ENCODE measurements around the gene CRISP3. TPM values are rescaled to one million over a fixed set of nuclear protein-coding genes. Genes with fewer than 3 reads are reported as not detected.

Gene CRISP3
- total and polyA plus RNA-seq, 2 of the 4 experiments (the other 2 are of a cell fraction): not detected

GRCh38 chr6:49764571-49765236 lies 20.5 kb upstream of the CRISP3 start:
- DNase-seq: no peak
- Histone ChIP-seq H2BK5ac (ENCODE audit: low read depth, low read length, poor library complexity, severe bottlenecking) (no peak overlapping the region), H4K91ac (ENCODE audit: insufficient read depth, low read depth, low read length) (no peak overlapping the region), H4K5ac (ENCODE audit: low read depth, low read length) (no peak overlapping the region), H2BK120ac (ENCODE audit: low read depth, low read length) (no peak overlapping the region), H3K9me1 (ENCODE audit: insufficient read depth, low read length) (no peaks in the 10 kb centered on the region), H3K23ac (ENCODE audit: low read depth, low read length) (no peak overlapping the region), H2AK5ac (ENCODE audit: low read depth, low read length) (no peak overlapping the region), H2AFZ (replicated peaks; ENCODE audit: low read length, poor library complexity) (no peak overlapping the region), H2BK15ac (ENCODE audit: low read depth, low read length) (no peak overlapping the region), H3K4ac (ENCODE audit: low read depth, low read length) (no peak overlapping the region), H3K56ac (ENCODE audit: extremely low read depth, insufficient read depth, low read length) (no peak overlapping the region), H3K27me3 (ENCODE audit: control insufficient read depth, insufficient read depth, low read length) (no peaks in the 10 kb centered on the region), H3K14ac (replicated peaks; ENCODE audit: low read depth, low read length) (no peak overlapping the region), H3K9ac (ENCODE audit: low read depth, low read length) (no peak overlapping the region), H3K4me2 (ENCODE audit: low read depth, low read length) (no peak overlapping the region), H2AK9ac (replicated peaks; ENCODE audit: low read depth, low read length, poor library complexity) (no peak overlapping the region), H3K4me1 (ENCODE audit: control insufficient read depth, insufficient read depth, low read length) (no peaks in the 10 kb centered on the region), H3K4me3 (ENCODE audit: insufficient read depth, low read depth, low read length) (no peak overlapping the region), H3K79me1 (ENCODE audit: low read depth in 1 of 2, low read length in 2 of 2) (no peaks in the 10 kb centered on the region), H3K9me3 (ENCODE audit: control insufficient read depth, insufficient read depth, low read length) (peaks cover 1% of the 10 kb centered on the region; the same call in 1 of the 2 replicates), H3K18ac (ENCODE audit: low read depth, low read length) (no peak overlapping the region), H4K20me1 (ENCODE audit: insufficient read depth, low read length) (no peaks in the 10 kb centered on the region), H3K36me3 (ENCODE audit: control insufficient read depth, insufficient read depth, low read length) (no peaks in the 10 kb centered on the region), H2BK20ac (ENCODE audit: low read depth, low read length) (no peak overlapping the region), H3K27ac (ENCODE audit: insufficient read depth, low read length) (no peak overlapping the region), H4K8ac (ENCODE audit: low read depth in 2 of 2, low read length in 2 of 2) (no peak overlapping the region)
- BruUV-seq (replicated peaks): no TSS peak
- in situ Hi-C loops (cut with MboI; ENCODE audit: low sequenced_read_pairs): no loop called here
- ATAC-seq (ENCODE audit: low read depth): no peak
- TF ChIP-seq FOS (IDR thresholded peaks at IDR 0.05; ENCODE audit: low read depth, low read length) (no peak), RAD21 (IDR thresholded peaks at IDR 0.05; ENCODE audit: low read length) (no peak), USF2 (IDR thresholded peaks at IDR 0.05; ENCODE audit: low read depth, low read length) (no peak), MXI1 (IDR thresholded peaks at IDR 0.05; ENCODE audit: borderline replicate concordance, low read depth, low read length) (no peak), SMC3 (IDR thresholded peaks at IDR 0.05; ENCODE audit: low read depth, low read length) (no peak), MAFK (IDR thresholded peaks at IDR 0.05; ENCODE audit: low read depth, low read length) (no peak), CTCF (conservative IDR thresholded peaks at IDR 0.05; ENCODE audit: low read depth, low read length) (no peak), NFE2L2 (IDR thresholded peaks at IDR 0.05; ENCODE audit: low read depth, low read length) (no peak), RCOR1 (IDR thresholded peaks at IDR 0.05; ENCODE audit: insufficient replicate concordance, low read length) (no peak)
- dilution Hi-C loops (cut with HindIII; ENCODE audit: low sequenced_read_pairs, unreplicated experiment): no loop called here
- ChIA-PET POLR2A (ENCODE audit: unreplicated experiment) (no interaction called here), CTCF (no interaction called here)
- no CpG with 5 or more reads among the region's 2 CpGs for WGBS, 2 experiments (ENCODE audit: extremely low coverage in 2 of 2, insufficient read length in 1 of 2)
- intact Hi-C loops (cut with micrococcal nuclease): no loop called here

Data from IMR-90 (cell line).